ENCODE data around the gene ALX3. TPM values are rescaled to one million over a fixed set of nuclear protein-coding genes. Genes with fewer than 3 reads are reported as not detected.

Gene ALX3
- total and polyA plus RNA-seq, 10 donors: 0.10 to 0.12 TPM; not detected in 8

- no peak for DNase-seq
- intact Hi-C loops (cut with DNase I; ENCODE audit: low total_unique reads): no loop called here
- no peaks in the 10 kb centered on the region for H3K36me3 ChIP-seq
- no peaks in the 10 kb centered on the region for H3K9me3 ChIP-seq
- 63 to 75% (median 70%) methylated on average over 7 of the region's 7 CpGs for WGBS, 5 donors
- no peak overlapping the region for H3K4me3 ChIP-seq
- H3K27ac ChIP-seq: no peak overlapping the region
- H3K27me3 ChIP-seq (replicated peaks in 1 of 7): no peaks in the 10 kb centered on the region
- peaks cover 0 to 29% (median 2%) of the 10 kb centered on the region in 6 donors for H3K4me1 ChIP-seq
- TF ChIP-seq CTCF (IDR thresholded peaks at IDR 0.05 in 8 of 11, conservative IDR thresholded peaks at IDR 0.05 in 3 of 11) (no peak), POLR2AphosphoS5 (IDR thresholded peaks at IDR 0.05) (no peak), POLR2A (IDR thresholded peaks at IDR 0.05) (no peak)
These were observed 24.6 kb upstream of the ALX3 start for GRCh38 chr1:110094931-110095654.

DNA sequence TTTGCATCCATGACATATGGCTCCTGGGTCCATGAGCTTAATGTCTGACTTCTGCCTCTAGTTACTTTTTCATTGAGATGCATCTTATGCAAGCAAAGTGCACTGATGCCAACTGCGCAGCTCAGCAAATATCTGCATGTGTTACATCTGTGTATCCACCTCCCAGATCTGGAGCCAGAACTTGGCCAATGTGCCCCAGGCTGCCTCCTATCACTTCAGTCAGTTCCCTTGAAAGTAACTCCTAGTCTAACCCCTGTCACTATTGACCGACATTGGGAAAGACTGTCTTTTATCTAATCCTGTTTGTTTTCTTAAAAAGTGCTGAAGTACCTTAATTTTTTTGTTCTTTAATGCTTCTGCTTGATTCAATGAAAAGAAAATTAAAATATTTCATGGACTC lies 22.5 kb upstream of the ALX3 start:
- intact Hi-C loops (cut with DNase I; ENCODE audit: low total_unique reads): no loop called here
- 92 to 98% (median 96%) methylated on average over 2 of the region's 2 CpGs for WGBS, 5 donors
- Histone ChIP-seq H3K27ac (no peak overlapping the region), H3K36me3 (no peaks in the 10 kb centered on the region), H3K27me3 (replicated peaks in 1 of 7) (peaks cover 0 to 4% (median 0%) of the 10 kb centered on the region in 7 donors), H3K9me3 (no peaks in the 10 kb centered on the region), H3K4me3 (no peak overlapping the region), H3K4me1 (peaks cover 7 to 43% (median 18%) of the 10 kb centered on the region in 6 donors)
- DNase-seq: no peak
- TF ChIP-seq CTCF (IDR thresholded peaks at IDR 0.05 in 8 of 11, conservative IDR thresholded peaks at IDR 0.05 in 3 of 11) (no peak), POLR2AphosphoS5 (IDR thresholded peaks at IDR 0.05) (no peak), POLR2A (IDR thresholded peaks at IDR 0.05) (no peak)

- DNase-seq: no peak
- peaks cover 0 to 4% (median 0%) of the 10 kb centered on the region in 7 donors for H3K27me3 ChIP-seq (replicated peaks in 1 of 7)
- 72 to 84% (median 76%) methylated on average over 3 of the region's 3 CpGs for WGBS, 5 donors
- TF ChIP-seq CTCF (IDR thresholded peaks at IDR 0.05 in 8 of 11, conservative IDR thresholded peaks at IDR 0.05 in 3 of 11) (no peak), POLR2AphosphoS5 (IDR thresholded peaks at IDR 0.05) (no peak), POLR2A (IDR thresholded peaks at IDR 0.05) (no peak)
- no peak overlapping the region for H3K4me3 ChIP-seq
- no peaks in the 10 kb centered on the region for H3K36me3 ChIP-seq
- intact Hi-C loops (cut with DNase I; ENCODE audit: low total_unique reads): no loop called here
- H3K9me3 ChIP-seq: no peaks in the 10 kb centered on the region
- H3K27ac ChIP-seq: no peak overlapping the region
- H3K4me1 ChIP-seq: peaks cover 7 to 37% (median 19%) of the 10 kb centered on the region in 6 donors
These were observed 21.3 kb upstream of the ALX3 start for GRCh38 chr1:110091791-110092190.

DNA sequence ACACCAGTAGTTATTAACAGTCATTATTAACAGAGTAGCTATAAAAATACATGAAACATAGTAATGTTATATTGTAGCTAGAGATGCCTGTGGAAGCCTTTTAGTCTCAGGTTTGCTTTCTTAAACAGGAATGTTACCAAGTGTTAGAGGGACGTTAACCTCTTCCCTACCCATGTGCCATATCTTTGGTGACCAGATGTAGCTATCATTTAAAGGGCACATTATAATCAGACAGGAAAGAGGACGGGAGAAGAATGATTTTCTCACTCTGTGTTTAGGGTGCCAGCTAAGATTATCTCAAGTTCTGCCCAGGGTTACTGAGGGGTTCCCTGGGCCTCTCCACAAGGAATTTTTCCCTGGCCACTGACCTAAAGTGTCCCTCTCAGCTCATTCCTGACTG lies 20.9 kb upstream of the ALX3 start:
- Histone ChIP-seq H3K27ac (no peak overlapping the region), H3K4me1 (peaks cover 7 to 37% (median 19%) of the 10 kb centered on the region in 6 donors), H3K9me3 (no peaks in the 10 kb centered on the region), H3K36me3 (no peaks in the 10 kb centered on the region), H3K4me3 (no peak overlapping the region), H3K27me3 (replicated peaks in 1 of 7) (peaks cover 0 to 4% (median 0%) of the 10 kb centered on the region in 7 donors)
- no peak for DNase-seq
- intact Hi-C loops (cut with DNase I; ENCODE audit: low total_unique reads): no loop called here
- WGBS, 5 donors: 43 to 72% (median 58%) methylated on average over 2 of the region's 2 CpGs
- TF ChIP-seq POLR2A (IDR thresholded peaks at IDR 0.05) (no peak), CTCF (IDR thresholded peaks at IDR 0.05 in 8 of 11, conservative IDR thresholded peaks at IDR 0.05 in 3 of 11) (no peak), POLR2AphosphoS5 (IDR thresholded peaks at IDR 0.05) (no peak)

Data from spleen (tissue), 11 donors.